HG02938 (cell line): Measurements from ENCODE around the gene POU2AF1.
"Not testable (repeated sequence)": the region's sequence is repeated elsewhere in the genome, so short reads cannot be mapped to it uniquely, and the experiment has no call there.

Experiments
- ATAC-seq: cut with Tn5 transposase; IDR thresholded peaks from one replicate; pipeline ENCODE4 v1.9.1; 2021; ENCODE audit warnings: mild to moderate bottlenecking, moderate library complexity; ENCODE audit not compliant: unreplicated experiment

Gene POU2AF1

GRCh38 chr11:111410951-111411350 lies 31.9 kb upstream of the POU2AF1 start:
- ATAC-seq = no peak

- ATAC-seq = peak; percentile 71
Measured at GRCh38 chr11:111409915-111410314, 30.8 kb upstream of the POU2AF1 start.

GRCh38 chr11:111408789-111409727 lies 30.0 kb upstream of the POU2AF1 start:
- ATAC-seq = peak; percentile 39

GRCh38 chr11:111407652-111408051 lies 28.6 kb upstream of the POU2AF1 start:
- no peak for ATAC-seq

- no peak for ATAC-seq
Measured at GRCh38 chr11:111406589-111406988, 27.5 kb upstream of the POU2AF1 start.

GRCh38 chr11:111406091-111406490 lies 27.0 kb upstream of the POU2AF1 start:
- ATAC-seq = no peak

GRCh38 chr11:111405551-111405950 lies 26.5 kb upstream of the POU2AF1 start:
- no peak for ATAC-seq

GRCh38 chr11:111403051-111403726 lies 24.1 kb upstream of the POU2AF1 start:
- no peak for ATAC-seq

GRCh38 chr11:111402411-111402810 lies 23.3 kb upstream of the POU2AF1 start:
- no peak for ATAC-seq

GRCh38 chr11:111401957-111402356 lies 22.9 kb upstream of the POU2AF1 start:
- not testable (repeated sequence) for ATAC-seq

GRCh38 chr11:111400595-111400994 lies 21.5 kb upstream of the POU2AF1 start:
- peak; percentile 54 for ATAC-seq

- no peak for ATAC-seq
Measured at GRCh38 chr11:111399187-111400031, 20.3 kb upstream of the POU2AF1 start.

GRCh38 chr11:111397034-111397433 lies 18.0 kb upstream of the POU2AF1 start:
- ATAC-seq = no peak

GRCh38 chr11:111395749-111396148 lies 16.7 kb upstream of the POU2AF1 start:
- ATAC-seq = no peak

GRCh38 chr11:111395081-111395480 lies 16.0 kb upstream of the POU2AF1 start:
- no peak for ATAC-seq

- not testable (repeated sequence) for ATAC-seq
Measured at GRCh38 chr11:111394147-111394546, 15.1 kb upstream of the POU2AF1 start.

GRCh38 chr11:111393585-111393984 lies 14.5 kb upstream of the POU2AF1 start:
- no peak for ATAC-seq

- no peak for ATAC-seq
Measured at GRCh38 chr11:111393096-111393495, 14.0 kb upstream of the POU2AF1 start.

- no peak for ATAC-seq
Measured at GRCh38 chr11:111392552-111392951, 13.5 kb upstream of the POU2AF1 start.

GRCh38 chr11:111391328-111392124 lies 12.5 kb upstream of the POU2AF1 start:
- no peak for ATAC-seq
